Activated naive CD8-positive, alpha-beta T cell treated with anti-CD3 and anti-CD28 coated beads, Interleukin-2, amount 10 ng/mL, durations not matched to agents 7 days and 5 days (primary cell): ENCODE results near the gene CRACR2B. TPM values are rescaled to one million over a fixed set of nuclear protein-coding genes. Genes with fewer than 3 reads are reported as not detected.

Experiments
- ATAC-seq: fragments of 150-1000 bp; cut with Tn5 transposase; one replicate; pipeline ENCODE4 v1.10.0; 2021; ENCODE audit warnings: low read depth, moderate library complexity
- POLR2A ChIA-PET: fragments of 350-600 bp; sonication (Branson Sonifier 250); formaldehyde crosslinking; loops from one replicate; lab custom pipeline; 2021; ENCODE audit warnings: antibody characterized with exemption; lab: Charles Lee
- DNase-seq: peaks from one replicate; pipeline ENCODE4 v3.0.0; 2021
- H3K27ac Mint-ChIP-seq: one replicate; pipeline ENCODE4 v1.8.0; 2022; ENCODE audit warnings: mild to moderate bottlenecking, mixed read lengths
- H3K27me3 Mint-ChIP-seq: one replicate; pipeline ENCODE4 v1.8.0; 2022; ENCODE audit warnings: mild to moderate bottlenecking, moderate library complexity, mixed read lengths
- H3K36me3 Mint-ChIP-seq: one replicate; pipeline ENCODE4 v1.8.0; 2021; ENCODE audit warnings: mild to moderate bottlenecking, mixed read lengths
- H3K4me1 Mint-ChIP-seq: one replicate; pipeline ENCODE4 v1.8.0; 2021; ENCODE audit warnings: mixed read lengths
- H3K4me3 Mint-ChIP-seq: one replicate; pipeline ENCODE4 v1.8.0; 2022; ENCODE audit warnings: mild to moderate bottlenecking, moderate library complexity, mixed read lengths
- H3K9me3 Mint-ChIP-seq: one replicate; pipeline ENCODE4 v1.8.0; 2021; ENCODE audit warnings: mixed read lengths
- total RNA-seq, 2 experiments: library from RNA; stranded (reverse); gene quantifications; one replicate each; pipeline ENCODE4 v1.2.3, GENCODE V29; 2021

Gene CRACR2B
- total RNA-seq, 2 experiments from 2014 or later: 10.5 to 11.2 TPM

- Mint-ChIP-seq H3K4me1 (peaks cover 16% of the 10 kb centered on the region), H3K27ac (no peak overlapping the region), H3K9me3 (no peaks in the 10 kb centered on the region), H3K4me3 (peak overlapping the region; percentile 79), H3K36me3 (peaks cover 6% of the 10 kb centered on the region), H3K27me3 (peaks cover 30% of the 10 kb centered on the region)
- POLR2A ChIA-PET: interaction anchor here (1.3 to 9.6 kb wide), 4 partner anchors 9 to 51 kb away, joined by 3 to 67 read pairs (median 24); partner anchors contain the start of genes GATD1, PNPLA2, POLR2L and RPLP2
- DNase-seq (no peak), ATAC-seq (no peak)
These were observed 922 bp downstream of the CRACR2B start for GRCh38 chr11:828506-829175.

DNA sequence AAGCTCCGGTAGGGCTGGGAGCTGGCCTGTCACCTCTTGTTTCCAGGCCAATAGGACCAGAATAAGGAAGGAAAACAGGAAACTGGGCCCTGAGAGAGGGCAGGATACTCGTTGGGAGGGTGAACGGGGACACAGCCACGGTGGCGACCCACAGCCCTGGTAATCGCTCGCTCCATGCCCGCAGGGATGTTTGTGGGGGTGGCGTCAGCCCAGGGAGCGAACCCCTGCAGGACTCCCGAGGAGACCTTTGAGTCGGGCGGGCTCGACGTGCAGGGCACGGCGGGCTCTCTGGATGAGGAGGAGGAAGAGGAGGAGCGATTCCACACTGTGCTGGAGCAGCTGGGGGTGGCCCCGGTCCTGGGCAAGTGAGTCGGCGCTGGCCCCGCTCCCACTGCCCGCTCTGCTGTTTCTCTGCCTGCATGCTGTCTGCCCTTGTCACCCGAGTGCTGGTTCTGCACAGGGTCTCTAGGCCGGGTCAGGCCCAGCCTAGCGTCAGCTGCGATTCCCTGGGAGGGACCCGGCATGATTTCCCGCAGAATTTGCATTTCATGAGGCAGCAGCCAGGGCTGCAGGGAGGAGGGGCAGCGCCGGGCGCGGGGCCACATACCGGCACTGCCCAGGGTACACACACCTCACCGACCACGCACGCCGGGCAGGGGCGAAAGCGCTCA lies 1.6 kb downstream of the CRACR2B start:
- Mint-ChIP-seq H3K36me3 (peaks cover 5% of the 10 kb centered on the region), H3K27ac (no peak overlapping the region), H3K9me3 (no peaks in the 10 kb centered on the region), H3K4me3 (peak overlapping the region; percentile 65), H3K4me1 (peaks cover 19% of the 10 kb centered on the region), H3K27me3 (peaks cover 30% of the 10 kb centered on the region)
- ATAC-seq (no peak), DNase-seq (no peak)
- POLR2A ChIA-PET: interaction anchor here (1.3 to 9.6 kb wide), 4 partner anchors 10 to 52 kb away, joined by 3 to 67 read pairs (median 24); partner anchors contain the start of genes GATD1, PNPLA2, POLR2L and RPLP2

GRCh38 chr11:829847-830294 lies 2.2 kb downstream of the CRACR2B start:
- Mint-ChIP-seq H3K4me3 (peak overlapping the region; percentile 65), H3K4me1 (peaks cover 21% of the 10 kb centered on the region), H3K9me3 (no peaks in the 10 kb centered on the region), H3K27ac (no peak overlapping the region), H3K36me3 (peaks cover 5% of the 10 kb centered on the region), H3K27me3 (peaks cover 30% of the 10 kb centered on the region)
- no peak for DNase-seq
- ATAC-seq: peak; percentile 4
- POLR2A ChIA-PET: interaction anchor here (1.3 to 9.6 kb wide), 3 partner anchors 10 to 52 kb away, joined by 3 to 67 read pairs (median 39); partner anchors contain the start of genes GATD1, PNPLA2, POLR2L and TSPAN4

- Mint-ChIP-seq H3K27me3 (peaks cover 30% of the 10 kb centered on the region), H3K9me3 (no peaks in the 10 kb centered on the region), H3K36me3 (peaks cover 2% of the 10 kb centered on the region), H3K4me3 (peak overlapping the region; percentile 65), H3K4me1 (peaks cover 21% of the 10 kb centered on the region), H3K27ac (no peak overlapping the region)
- DNase-seq: peak; percentile 84
- peak; percentile 63 for ATAC-seq
- POLR2A ChIA-PET: interaction anchor here (1.3 to 9.6 kb wide), 4 partner anchors 11 to 53 kb away, joined by 3 to 67 read pairs (median 24); partner anchors contain the start of genes GATD1, PNPLA2, POLR2L and RPLP2
These were observed 2.8 kb downstream of the CRACR2B start for GRCh38 chr11:830295-831117.

GRCh38 chr11:831118-831864 lies 3.6 kb downstream of the CRACR2B start:
- DNase-seq: no peak
- H3K4me3 Mint-ChIP-seq: peak overlapping the region; percentile 33
- POLR2A ChIA-PET: interaction anchor here (2.5 to 9.6 kb wide), 3 partner anchors 11 to 22 kb away, joined by 9 to 67 read pairs (median 39); partner anchors contain the start of genes PNPLA2, POLR2L, RPLP2 and TSPAN4
- H3K36me3 Mint-ChIP-seq: peaks cover 2% of the 10 kb centered on the region
- peaks cover 30% of the 10 kb centered on the region for H3K27me3 Mint-ChIP-seq
- no peak overlapping the region for H3K27ac Mint-ChIP-seq
- ATAC-seq: no peak
- no peaks in the 10 kb centered on the region for H3K9me3 Mint-ChIP-seq
- peaks cover 21% of the 10 kb centered on the region for H3K4me1 Mint-ChIP-seq

- no peak overlapping the region for H3K27ac Mint-ChIP-seq
- H3K4me3 Mint-ChIP-seq: peak overlapping the region; percentile 33
- POLR2A ChIA-PET: interaction anchor here (0.5 to 9.6 kb wide), 6 partner anchors 10 to 89 kb away, joined by 4 to 67 read pairs (median 10); partner anchors contain the start of genes PIDD1, PNPLA2, POLR2L and RPLP2
- H3K36me3 Mint-ChIP-seq: peaks cover 2% of the 10 kb centered on the region
- no peak for ATAC-seq
- peaks cover 17% of the 10 kb centered on the region for H3K4me1 Mint-ChIP-seq
- no peak for DNase-seq
- peaks cover 30% of the 10 kb centered on the region for H3K27me3 Mint-ChIP-seq
- H3K9me3 Mint-ChIP-seq: no peaks in the 10 kb centered on the region
These were observed 4.3 kb downstream of the CRACR2B start for GRCh38 chr11:831961-832528.

DNA sequence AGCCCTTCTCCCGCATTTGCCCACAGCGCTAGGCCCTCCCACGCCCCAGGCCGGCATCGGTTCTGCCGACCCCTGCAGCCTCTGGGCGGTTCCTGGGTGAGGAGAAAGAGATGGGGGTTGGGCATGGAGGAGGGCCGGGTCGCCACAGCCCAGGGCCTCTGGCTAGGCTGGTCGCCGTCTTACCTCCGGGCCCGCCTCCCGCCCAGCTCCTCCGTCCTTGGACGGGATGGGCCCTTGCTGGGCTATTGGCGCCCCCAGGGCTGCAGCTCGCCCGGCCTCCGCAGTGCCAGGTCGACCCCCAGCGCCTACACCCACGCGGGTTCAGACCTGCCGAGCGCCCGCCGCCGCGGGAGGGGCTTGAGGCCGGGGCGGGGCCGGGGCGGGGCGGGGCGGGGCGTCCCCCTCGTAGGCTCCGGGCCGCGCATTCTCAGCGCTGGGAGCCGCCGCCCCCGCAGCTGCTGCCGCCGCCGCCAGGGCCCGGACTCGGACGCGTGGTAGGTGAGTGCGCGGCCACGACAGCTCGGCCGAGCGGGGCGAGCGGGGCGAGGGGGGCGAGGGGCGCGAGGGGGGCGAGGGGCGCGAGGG lies 4.9 kb downstream of the CRACR2B start, which contains the start of gene CD151:
TSS of gene CD151 (plus strand) at position 424 of the 585 bp plus-strand sequence. CDS start 3,118 bp downstream, outside the sequence.
- POLR2A ChIA-PET: interaction anchor here (0.5 to 9.6 kb wide), 7 partner anchors 9 to 88 kb away, joined by 4 to 67 read pairs (median 9); partner anchors contain the start of genes PIDD1, PNPLA2, POLR2L and RPLP2
- Mint-ChIP-seq H3K36me3 (peaks cover 1% of the 10 kb centered on the region), H3K27ac (no peak within 1 kb of the TSS), H3K4me1 (peaks cover 16% of the 10 kb centered on the region), H3K9me3 (no peaks in the 10 kb centered on the region), H3K4me3 (peak within 1 kb of the TSS; percentile 62), H3K27me3 (peaks cover 28% of the 10 kb centered on the region)
- ATAC-seq: peak; percentile 48
- peak; percentile 71 for DNase-seq

DNA sequence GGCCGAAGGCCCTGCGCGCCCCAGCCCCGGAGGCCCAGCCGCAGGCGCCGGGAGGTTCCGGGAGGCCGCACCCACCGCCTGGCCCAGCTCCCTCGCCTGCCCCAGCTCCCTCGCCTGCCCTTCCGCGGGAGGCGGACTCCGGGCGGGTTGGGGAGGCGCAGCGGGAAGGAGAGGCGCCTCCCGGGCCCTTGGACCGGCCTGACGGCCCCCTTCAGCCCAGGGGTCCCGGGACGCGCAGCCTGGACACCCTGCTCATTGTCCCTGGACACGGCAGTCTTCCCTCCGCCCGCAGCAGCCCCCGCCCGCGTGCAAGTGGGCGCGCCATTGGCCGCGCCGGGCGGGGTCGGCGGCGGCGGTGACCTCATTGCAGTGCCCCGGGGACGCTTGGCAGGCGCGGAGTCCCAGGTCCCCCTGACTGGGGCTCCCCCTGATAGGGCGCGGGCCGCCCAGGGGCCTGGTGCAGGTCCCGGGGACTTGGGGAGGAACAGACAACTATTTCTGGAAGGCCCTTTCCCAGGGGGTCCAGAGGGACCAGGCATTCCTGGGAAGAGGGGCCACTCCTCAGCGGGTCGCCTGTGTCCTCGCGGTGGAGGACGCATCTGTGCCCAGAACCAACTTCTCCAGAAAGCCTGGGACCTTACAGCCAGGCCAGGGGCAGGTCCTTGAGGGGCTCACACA lies 5.5 kb downstream of the CRACR2B start:
- POLR2A ChIA-PET: interaction anchor here (0.8 to 9.6 kb wide), 6 partner anchors 9 to 28 kb away, joined by 4 to 67 read pairs (median 10); partner anchors contain the start of genes PIDD1, PNPLA2, POLR2L and RPLP2

GRCh38 chr11:833849-834311 lies 6.2 kb downstream of the CRACR2B start:
- DNase-seq: no peak
- peaks cover 10% of the 10 kb centered on the region for H3K4me1 Mint-ChIP-seq
- peaks cover 19% of the 10 kb centered on the region for H3K27me3 Mint-ChIP-seq
- H3K4me3 Mint-ChIP-seq: peak overlapping the region; percentile 62
- H3K36me3 Mint-ChIP-seq: peaks cover 3% of the 10 kb centered on the region
- H3K9me3 Mint-ChIP-seq: no peaks in the 10 kb centered on the region
- H3K27ac Mint-ChIP-seq: no peak overlapping the region
- POLR2A ChIA-PET: interaction anchor here (0.6 to 9.6 kb wide), 3 partner anchors 8 to 23 kb away, joined by 4 to 67 read pairs (median 20); partner anchors contain the start of genes PNPLA2, POLR2L and TSPAN4
- ATAC-seq: no peak

More for the DNA sequence above, 5.5 kb downstream of the CRACR2B start:
- H3K4me3 Mint-ChIP-seq: peak overlapping the region; percentile 62
- H3K27me3 Mint-ChIP-seq: peaks cover 25% of the 10 kb centered on the region
- H3K4me1 Mint-ChIP-seq: peaks cover 10% of the 10 kb centered on the region
- no peaks in the 10 kb centered on the region for H3K36me3 Mint-ChIP-seq
- ATAC-seq: peak; percentile 19
- DNase-seq: peak; percentile 71
- no peak overlapping the region for H3K27ac Mint-ChIP-seq
- H3K9me3 Mint-ChIP-seq: no peaks in the 10 kb centered on the region

DNA sequence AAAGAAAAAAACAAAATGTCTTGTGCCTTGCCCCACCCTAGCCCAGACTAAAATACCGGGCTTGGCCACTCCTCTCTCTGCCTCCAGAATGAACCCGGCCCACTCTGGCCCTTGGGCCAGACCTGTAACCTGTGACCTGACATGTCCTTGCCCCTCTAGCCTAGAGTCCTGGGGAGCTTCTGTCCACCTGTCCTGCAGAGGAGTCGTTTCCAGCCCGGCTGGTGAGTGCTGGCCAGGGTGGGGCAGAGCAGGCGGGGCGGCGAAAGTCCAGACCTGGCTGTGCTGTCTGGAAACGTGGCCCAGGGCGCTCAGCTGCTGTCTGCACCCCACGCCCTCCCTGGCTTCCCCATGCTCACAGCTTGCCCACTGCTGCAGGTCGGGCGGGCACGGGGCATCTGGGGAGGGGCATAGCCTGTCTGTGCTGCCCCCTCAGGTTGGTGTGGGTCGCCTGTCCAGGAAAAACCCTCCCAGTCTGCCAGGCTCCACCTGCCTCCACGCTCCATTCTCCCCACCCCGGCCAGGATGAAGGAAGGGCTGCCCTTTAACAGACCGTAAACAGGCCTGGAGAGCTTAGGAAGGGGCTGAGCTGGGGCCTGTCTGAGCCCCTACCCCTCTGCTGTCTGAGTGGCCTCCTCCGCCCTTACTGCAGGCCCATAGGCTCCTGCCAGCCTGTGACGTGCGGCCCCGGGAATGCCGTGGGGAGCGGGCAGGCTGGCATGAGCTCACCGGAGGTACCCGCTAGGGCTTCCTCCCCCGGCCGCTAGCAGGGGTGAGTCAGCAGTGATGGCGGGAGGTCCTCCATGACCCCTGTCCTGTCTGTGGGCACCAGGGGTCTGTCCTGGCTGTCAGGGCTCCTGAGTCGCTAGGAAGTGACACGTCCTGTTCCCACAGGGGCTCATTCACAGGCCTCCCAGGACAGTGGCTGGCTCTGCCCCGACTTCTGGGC lies 6.9 kb downstream of the CRACR2B start:
- peaks cover 11% of the 10 kb centered on the region for H3K27me3 Mint-ChIP-seq
- DNase-seq (no peak), ATAC-seq (no peak)
- peak overlapping the region; percentile 16 for H3K4me3 Mint-ChIP-seq
- peaks cover 5% of the 10 kb centered on the region for H3K4me1 Mint-ChIP-seq
- POLR2A ChIA-PET: interaction anchor here (0.6 to 9.6 kb wide), 4 partner anchors 7 to 525 kb away, joined by 3 to 67 read pairs (median 12); partner anchors contain the start of genes PNPLA2, POLR2L and TSPAN4
- no peak overlapping the region for H3K27ac Mint-ChIP-seq
- H3K9me3 Mint-ChIP-seq: no peaks in the 10 kb centered on the region
- H3K36me3 Mint-ChIP-seq: peaks cover 3% of the 10 kb centered on the region
